HCT116 (cell line): ENCODE results near the gene KSR1. TPM values are rescaled to one million over a fixed set of nuclear protein-coding genes. Genes with fewer than 3 reads are reported as not detected.

Experiments
- ATAC-seq: fragments of 200-7000 bp; cut with Tn5 transposase; 2 replicates; pipeline ENCODE4 v1.9.1; 2020; ENCODE audit warnings: mild to moderate bottlenecking, moderate library complexity
- BruUV-seq: library from RNA; stranded (reverse); fragments of 400-500 nt; replicated peaks from 2 replicates; lab custom pipeline; 2021; lab: Mats Ljungman, UMichigan
- CTCF ChIA-PET: fragments of 300-600 bp; sonication (Branson Sonifier 250); formaldehyde crosslinking; loops from one replicate; lab custom pipeline; 2021; ENCODE audit warnings: antibody characterized with exemption; lab: Charles Lee
- POLR2A ChIA-PET: fragments of 300-600, 350-600 bp; sonication (Branson Sonifier 250); formaldehyde crosslinking; loops from one replicate; lab custom pipeline; 2021; ENCODE audit warnings: antibody characterized with exemption; lab: Charles Lee
- RAD21 ChIA-PET, 2 experiments: fragments of 300-600 bp; sonication (Branson Sonifier 250); formaldehyde crosslinking; loops; one replicate each; lab custom pipeline; 2023; ENCODE audit warnings: low total read pairs in 2 of 2; ENCODE audit not compliant: uncharacterized antibody in 2 of 2, unreplicated experiment in 2 of 2, low non-redundant PET in 1 of 2; lab: Charles Lee
- DNase-seq: peaks from one replicate; pipeline ENCODE4 v3.0.0-alpha.2; 2010; ENCODE audit warnings: low read depth, low spot score
- H2AFZ ChIP-seq: fragments of 200-600 bp; shearing (Covaris generic), sonication (generic); 2 replicates; pipeline ENCODE4 v1.6.1; 2017; ENCODE audit warnings: low read depth, mixed run types, mixed read lengths, antibody characterized with exemption, low read length; ENCODE audit not compliant: poor library complexity, severe bottlenecking
- H3K27ac ChIP-seq: 2 replicates; pipeline ENCODE4 v1.5.1; 2012; ENCODE audit warnings: low read depth, low read length
- H3K27me3 ChIP-seq: fragments of 200-600 bp; sonication (generic); 2 replicates; pipeline ENCODE4 v1.6.1; 2016; ENCODE audit warnings: mixed run types, low read length, mixed read lengths; ENCODE audit not compliant: insufficient read depth
- H3K36me3 ChIP-seq, 2 experiments: fragments of 200-500 bp in 1 of 2; fragments of 200-600 bp in 1 of 2; sonication (Bioruptor generic) in 1 of 2; sonication (generic) in 1 of 2; 2 replicates each; pipeline versions ENCODE4 v1.5.1 to v1.6.1; 2014 to 2016; ENCODE audit warnings: low read length in 2 of 2, inconsistent platforms in 1 of 2, mixed read lengths in 1 of 2, mixed run types in 1 of 2; ENCODE audit not compliant: insufficient read depth in 2 of 2, control insufficient read depth in 1 of 2
- H3K4me1 ChIP-seq, 2 experiments: fragments of 200-600 bp in 1 of 2; sonication (generic) in 1 of 2; 2 replicates each; pipeline versions ENCODE4 v1.5.1 to v1.6.1; 2012 to 2017; ENCODE audit warnings: low read length in 2 of 2, inconsistent platforms in 1 of 2, mild to moderate bottlenecking in 1 of 2, mixed read lengths in 1 of 2, mixed run types in 1 of 2, moderate library complexity in 1 of 2; ENCODE audit not compliant: insufficient read depth in 2 of 2, control insufficient read depth in 1 of 2
- H3K4me2 ChIP-seq: fragments of 200-600 bp; sonication (generic); 2 replicates; pipeline ENCODE4 v1.6.1; 2017; ENCODE audit warnings: mixed run types, low read length, mixed read lengths
- H3K4me3 ChIP-seq, 2 experiments: fragments of 200-600 bp in 1 of 2; sonication (generic) in 1 of 2; replicated peaks in 1 of 2; 2 replicates each; pipeline ENCODE4 v1.5.1; 2011 to 2016; ENCODE audit warnings: low read length in 2 of 2, control low read depth in 1 of 2, low read depth in 1 of 2, mild to moderate bottlenecking in 1 of 2, mixed read lengths in 1 of 2, mixed run types in 1 of 2
- H3K79me2 ChIP-seq: fragments of 200-600 bp; sonication (generic); 2 replicates; pipeline ENCODE4 v1.6.1; 2017; ENCODE audit warnings: mild to moderate bottlenecking, mixed run types, low read length, moderate library complexity, mixed read lengths; ENCODE audit not compliant: insufficient read depth
- H3K9ac ChIP-seq: fragments of 200-600 bp; sonication (generic); 2 replicates; pipeline ENCODE4 v1.6.1; 2016; ENCODE audit warnings: low read length, mixed read lengths
- H3K9me2 ChIP-seq: fragments of 200-600 bp; sonication (generic), shearing (Covaris generic); 2 replicates; pipeline ENCODE4 v1.6.1; 2017; ENCODE audit warnings: mixed run types, mild to moderate bottlenecking, moderate library complexity; ENCODE audit not compliant: insufficient read depth
- H3K9me3 ChIP-seq, 2 experiments: fragments of 200-500 bp in 1 of 2; fragments of 200-600 bp in 1 of 2; sonication (Bioruptor generic) in 1 of 2; sonication (generic) in 1 of 2; 2 replicates each; pipeline ENCODE4 v1.6.1; 2014 to 2017; ENCODE audit warnings: low read length in 2 of 2, mixed read lengths in 2 of 2, inconsistent platforms in 1 of 2, low read depth in 1 of 2, mild to moderate bottlenecking in 1 of 2, mixed run types in 1 of 2, moderate library complexity in 1 of 2; ENCODE audit not compliant: control insufficient read depth in 1 of 2, insufficient read depth in 1 of 2
- H4K20me1 ChIP-seq: fragments of 200-600 bp; sonication (generic), shearing (Covaris generic); 2 replicates; pipeline ENCODE4 v1.6.1; 2017; ENCODE audit warnings: mixed run types, mild to moderate bottlenecking, moderate library complexity; ENCODE audit not compliant: insufficient read depth
- EGR1 ChIP-seq: IDR thresholded peaks from 2 replicates; pipeline ENCODE4 v1.6.1; 2012; ENCODE audit warnings: low read depth
- EZH2 ChIP-seq: fragments of 200-600 bp; sonication (generic); IDR thresholded peaks from 2 replicates; pipeline ENCODE4 v1.6.1; 2017; ENCODE audit warnings: antibody characterized with exemption, mixed run types
- EZH2phosphoT487 ChIP-seq: fragments of 200-600 bp; IDR thresholded peaks from 2 replicates; pipeline ENCODE4 v1.6.1; 2018; ENCODE audit warnings: antibody characterized with exemption, borderline replicate concordance
- FOSL1 ChIP-seq: IDR thresholded peaks from 2 replicates; pipeline ENCODE4 v1.6.1; 2012; ENCODE audit warnings: low read depth
- JUND ChIP-seq: IDR thresholded peaks from 2 replicates; pipeline ENCODE4 v1.6.1; 2012
- POLR2A ChIP-seq: IDR thresholded peaks from 2 replicates; pipeline ENCODE4 v1.7.0; 2011; ENCODE audit warnings: borderline replicate concordance; ENCODE audit not compliant: insufficient read depth, insufficient read length; ENCODE audit errors: extremely low read depth
- POLR2AphosphoS5 ChIP-seq: IDR thresholded peaks from 2 replicates; pipeline ENCODE4 v1.6.1; 2011; ENCODE audit warnings: mild to moderate bottlenecking, low read depth, low read length, moderate library complexity
- RAD21 ChIP-seq: IDR thresholded peaks from 2 replicates; pipeline ENCODE4 v1.6.1; 2012; ENCODE audit warnings: low read depth, mild to moderate bottlenecking
- SIN3A ChIP-seq: IDR thresholded peaks from 2 replicates; pipeline ENCODE4 v1.6.1; 2012; ENCODE audit warnings: low read depth
- SRF ChIP-seq: IDR thresholded peaks from 2 replicates; pipeline ENCODE4 v1.6.1; 2012; ENCODE audit warnings: low read depth
- TCF7L2 ChIP-seq: IDR thresholded peaks from 2 replicates; pipeline ENCODE4 v1.7.0; 2011; ENCODE audit warnings: borderline replicate concordance, inconsistent platforms; ENCODE audit not compliant: insufficient read depth, insufficient read length; ENCODE audit errors: extremely low read depth
- ZFX ChIP-seq: fragments of 450-650 bp; IDR thresholded peaks from 2 replicates; pipeline ENCODE4 v1.6.1; 2017
- ZNF274 ChIP-seq: fragments of 200-500 bp; sonication (Bioruptor generic); IDR thresholded peaks from 2 replicates; pipeline ENCODE4 v1.6.1; 2014; ENCODE audit warnings: mild to moderate bottlenecking, low read depth, low read length, inconsistent platforms
- intact Hi-C: fragments of 100-400 bp; cut with micrococcal nuclease; formaldehyde crosslinking; loops from 2 replicates; pipeline ENCODE4 v1.10.0; 2022
- total RNA-seq: library from RNA; stranded (reverse); gene quantifications from one replicate; pipeline ENCODE4 v1.2.1, GENCODE V29; 2021; ENCODE audit not compliant: unreplicated experiment
- TF ChIP-seq, protein P1 (sequence below): IDR thresholded peaks from 2 replicates; pipeline ENCODE4 v1.6.1; 2011; ENCODE audit warnings: mild to moderate bottlenecking, low read length, moderate library complexity; ENCODE audit not compliant: insufficient replicate concordance; ENCODE audit errors: extremely low read depth
- TF ChIP-seq, protein P2 (sequence below): IDR thresholded peaks from 2 replicates; pipeline ENCODE4 v1.6.1; 2012; ENCODE audit warnings: low read depth
- TF ChIP-seq, protein P3 (sequence below): IDR thresholded peaks from 2 replicates; pipeline ENCODE4 v1.6.1; 2012

The KSR1 gene
- total RNA-seq, 1 experiment from 2014 or later, result 16.5 TPM

DNA sequence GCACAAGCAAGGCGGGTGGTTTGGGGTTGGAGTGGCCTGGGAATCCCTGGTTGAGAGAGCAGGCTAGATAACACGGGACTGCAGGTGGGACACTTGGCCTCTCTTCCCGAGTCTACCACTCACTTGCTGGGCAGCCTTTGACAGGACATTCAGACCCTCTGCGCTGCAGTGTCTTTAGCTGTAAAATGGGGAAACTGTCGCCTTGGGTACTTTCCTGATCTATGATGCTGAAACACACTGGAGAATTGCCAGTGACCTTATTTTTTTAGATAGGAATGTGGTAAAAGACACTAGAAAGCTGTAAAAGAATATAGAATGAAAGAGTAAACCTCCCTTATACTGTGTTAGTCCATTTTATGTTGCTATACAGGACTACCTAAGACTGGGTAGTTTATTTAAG, 30.5 kb downstream of the KSR1 start:
- ATAC-seq, result no peak
- no TSS peak for BruUV-seq
- Histone ChIP-seq H3K27me3 (no peaks in the 10 kb centered on the region), H4K20me1 (no peaks in the 10 kb centered on the region), H3K9ac (no peak overlapping the region), H3K4me1 (peaks cover 10 to 28% of the 10 kb centered on the region in 2 experiments; a peak in 3 of 4 replicates), H3K4me2 (no peak overlapping the region), H3K9me2 (no peaks in the 10 kb centered on the region), H3K36me3 (no peaks in the 10 kb centered on the region), H3K27ac (no peak overlapping the region), H3K79me2 (no peaks in the 10 kb centered on the region), H3K9me3 (no peaks in the 10 kb centered on the region), H2AFZ (no peak overlapping the region)
- CTCF ChIA-PET, result no interaction called here
- RAD21 ChIA-PET, result no interaction called here
- POLR2A ChIA-PET, result no interaction called here
- intact Hi-C loops, result no loop called here
- no peak for TF ChIP-seq POLR2A
- TF ChIP-seq TCF7L2, result no peak
- no peak for TF ChIP-seq EGR1
- TF ChIP-seq POLR2AphosphoS5, result no peak
- no peak for TF ChIP-seq SRF
- no peak for TF ChIP-seq SIN3A
- TF ChIP-seq, protein P1, sequence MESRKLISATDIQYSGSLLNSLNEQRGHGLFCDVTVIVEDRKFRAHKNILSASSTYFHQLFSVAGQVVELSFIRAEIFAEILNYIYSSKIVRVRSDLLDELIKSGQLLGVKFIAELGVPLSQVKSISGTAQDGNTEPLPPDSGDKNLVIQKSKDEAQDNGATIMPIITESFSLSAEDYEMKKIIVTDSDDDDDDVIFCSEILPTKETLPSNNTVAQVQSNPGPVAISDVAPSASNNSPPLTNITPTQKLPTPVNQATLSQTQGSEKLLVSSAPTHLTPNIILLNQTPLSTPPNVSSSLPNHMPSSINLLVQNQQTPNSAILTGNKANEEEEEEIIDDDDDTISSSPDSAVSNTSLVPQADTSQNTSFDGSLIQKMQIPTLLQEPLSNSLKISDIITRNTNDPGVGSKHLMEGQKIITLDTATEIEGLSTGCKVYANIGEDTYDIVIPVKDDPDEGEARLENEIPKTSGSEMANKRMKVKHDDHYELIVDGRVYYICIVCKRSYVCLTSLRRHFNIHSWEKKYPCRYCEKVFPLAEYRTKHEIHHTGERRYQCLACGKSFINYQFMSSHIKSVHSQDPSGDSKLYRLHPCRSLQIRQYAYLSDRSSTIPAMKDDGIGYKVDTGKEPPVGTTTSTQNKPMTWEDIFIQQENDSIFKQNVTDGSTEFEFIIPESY, result no peak
- no peak for TF ChIP-seq ZNF274
- no peak for TF ChIP-seq EZH2phosphoT487
- no peak for TF ChIP-seq FOSL1
- TF ChIP-seq RAD21, result no peak
- TF ChIP-seq EZH2, result no peak
- no peak for TF ChIP-seq ZFX
- TF ChIP-seq, protein P2, sequence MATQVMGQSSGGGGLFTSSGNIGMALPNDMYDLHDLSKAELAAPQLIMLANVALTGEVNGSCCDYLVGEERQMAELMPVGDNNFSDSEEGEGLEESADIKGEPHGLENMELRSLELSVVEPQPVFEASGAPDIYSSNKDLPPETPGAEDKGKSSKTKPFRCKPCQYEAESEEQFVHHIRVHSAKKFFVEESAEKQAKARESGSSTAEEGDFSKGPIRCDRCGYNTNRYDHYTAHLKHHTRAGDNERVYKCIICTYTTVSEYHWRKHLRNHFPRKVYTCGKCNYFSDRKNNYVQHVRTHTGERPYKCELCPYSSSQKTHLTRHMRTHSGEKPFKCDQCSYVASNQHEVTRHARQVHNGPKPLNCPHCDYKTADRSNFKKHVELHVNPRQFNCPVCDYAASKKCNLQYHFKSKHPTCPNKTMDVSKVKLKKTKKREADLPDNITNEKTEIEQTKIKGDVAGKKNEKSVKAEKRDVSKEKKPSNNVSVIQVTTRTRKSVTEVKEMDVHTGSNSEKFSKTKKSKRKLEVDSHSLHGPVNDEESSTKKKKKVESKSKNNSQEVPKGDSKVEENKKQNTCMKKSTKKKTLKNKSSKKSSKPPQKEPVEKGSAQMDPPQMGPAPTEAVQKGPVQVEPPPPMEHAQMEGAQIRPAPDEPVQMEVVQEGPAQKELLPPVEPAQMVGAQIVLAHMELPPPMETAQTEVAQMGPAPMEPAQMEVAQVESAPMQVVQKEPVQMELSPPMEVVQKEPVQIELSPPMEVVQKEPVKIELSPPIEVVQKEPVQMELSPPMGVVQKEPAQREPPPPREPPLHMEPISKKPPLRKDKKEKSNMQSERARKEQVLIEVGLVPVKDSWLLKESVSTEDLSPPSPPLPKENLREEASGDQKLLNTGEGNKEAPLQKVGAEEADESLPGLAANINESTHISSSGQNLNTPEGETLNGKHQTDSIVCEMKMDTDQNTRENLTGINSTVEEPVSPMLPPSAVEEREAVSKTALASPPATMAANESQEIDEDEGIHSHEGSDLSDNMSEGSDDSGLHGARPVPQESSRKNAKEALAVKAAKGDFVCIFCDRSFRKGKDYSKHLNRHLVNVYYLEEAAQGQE, result no peak
- TF ChIP-seq, protein P3, sequence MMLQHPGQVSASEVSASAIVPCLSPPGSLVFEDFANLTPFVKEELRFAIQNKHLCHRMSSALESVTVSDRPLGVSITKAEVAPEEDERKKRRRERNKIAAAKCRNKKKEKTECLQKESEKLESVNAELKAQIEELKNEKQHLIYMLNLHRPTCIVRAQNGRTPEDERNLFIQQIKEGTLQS, result no peak
- TF ChIP-seq JUND, result no peak
- TF ChIP-seq, all 23 proteins: peak for 0
- H3K4me3 ChIP-seq, result no peak overlapping the region
- DNase-seq, result no peak
